A673 (cell line): ENCODE measurements around the gene CRNKL1. TPM values are rescaled to one million over a fixed set of nuclear protein-coding genes. Genes with fewer than 3 reads are reported as not detected.

Source experiments
- Bru-seq: library from RNA; stranded (reverse); fragments of 400-500 nt; gene quantifications from one replicate; lab custom pipeline; 2021; lab: Mats Ljungman, UMichigan
- BruChase-seq, 2 experiments: library from RNA; stranded (reverse); fragments of 400-500 nt; gene quantifications; one replicate each; lab custom pipeline; 2021; lab: Mats Ljungman, UMichigan
- BruUV-seq: library from RNA; stranded (reverse); fragments of 400-500 nt; replicated peaks from 2 replicates; lab custom pipeline; 2021; lab: Mats Ljungman, UMichigan
- CTCF ChIA-PET: fragments of 300-600 bp; sonication (Branson Sonifier 250); formaldehyde crosslinking; loops from one replicate; lab custom pipeline; 2022; ENCODE audit warnings: antibody characterized with exemption; lab: Charles Lee
- POLR2A ChIA-PET: fragments of 300-600 bp; sonication (Branson Sonifier 250); formaldehyde crosslinking; loops from one replicate; lab custom pipeline; 2022; ENCODE audit warnings: antibody characterized with exemption; ENCODE audit not compliant: low non-redundant PET; lab: Charles Lee
- DNase-seq: peaks from one replicate; pipeline ENCODE4 v3.0.0-alpha.2; 2015; ENCODE audit warnings: low spot score
- H3K27ac ChIP-seq: fragments of 200-600 bp; sonication (generic); 2 replicates; pipeline ENCODE4 v1.5.1; 2016; ENCODE audit warnings: mixed run types, low read depth, mild to moderate bottlenecking, mixed read lengths, antibody characterized with exemption, low read length; ENCODE audit not compliant: poor library complexity, severe bottlenecking
- H3K27me3 ChIP-seq: fragments of 200-600 bp; sonication (generic); replicated peaks from 2 replicates; pipeline ENCODE4 v1.6.1; 2017; ENCODE audit warnings: mixed run types, low read depth, mild to moderate bottlenecking, mixed read lengths, antibody characterized with exemption, low read length; ENCODE audit not compliant: insufficient read depth, poor library complexity
- H3K36me3 ChIP-seq: fragments of 200-600 bp; sonication (generic); 2 replicates; pipeline ENCODE4 v1.6.1; 2016; ENCODE audit warnings: mixed run types, mild to moderate bottlenecking, mixed read lengths, antibody characterized with exemption, low read length; ENCODE audit not compliant: insufficient read depth, poor library complexity, severe bottlenecking
- H3K4me1 ChIP-seq: fragments of 200-600 bp; sonication (generic); 2 replicates; pipeline ENCODE4 v1.6.1; 2017; ENCODE audit warnings: mixed run types, mild to moderate bottlenecking, mixed read lengths, antibody characterized with exemption, low read length; ENCODE audit not compliant: insufficient read depth, poor library complexity, severe bottlenecking
- H3K4me3 ChIP-seq: fragments of 200-600 bp; sonication (generic); 2 replicates; pipeline ENCODE4 v1.5.1; 2016; ENCODE audit warnings: low read depth, mixed run types, mild to moderate bottlenecking, mixed read lengths, low read length; ENCODE audit not compliant: poor library complexity, severe bottlenecking
- H3K9me3 ChIP-seq: fragments of 200-600 bp; sonication (generic); 2 replicates; pipeline ENCODE4 v1.6.1; 2016; ENCODE audit warnings: mixed run types, low read depth, mild to moderate bottlenecking, mixed read lengths, antibody characterized with exemption, low read length; ENCODE audit not compliant: poor library complexity, severe bottlenecking
- CTCF ChIP-seq: fragments of 300-800, 200-600 bp; sonication (generic); conservative IDR thresholded peaks from 2 replicates; pipeline ENCODE4 v1.5.1; 2017; ENCODE audit warnings: low read depth, mild to moderate bottlenecking, antibody characterized with exemption, low read length, moderate library complexity, mixed read lengths
- EZH2 ChIP-seq: fragments of 200-600 bp; sonication (generic); IDR thresholded peaks from 2 replicates; pipeline ENCODE4 v1.6.1; 2017; ENCODE audit warnings: borderline replicate concordance, low read depth, mild to moderate bottlenecking, mixed read lengths, antibody characterized with exemption, low read length; ENCODE audit not compliant: poor library complexity, severe bottlenecking
- intact Hi-C: fragments of 100-400 bp; cut with micrococcal nuclease; formaldehyde crosslinking; loops from one replicate; pipeline ENCODE4 v1.10.0; 2022; ENCODE audit not compliant: unreplicated experiment
- long read RNA-seq: library from polyadenylated mRNA; stranded (forward); transcript quantifications from one replicate; pipeline ENCODE4 v2.0.0, GENCODE V29; 2022
- total RNA-seq: library from RNA; stranded (reverse); gene quantifications from 2 replicates; pipeline ENCODE4 v1.2.3, GENCODE V29; 2021

Gene CRNKL1
- total RNA-seq = 25.1 and 26.8 TPM in 2 replicates
- Bru-seq, nascent RNA = percentile 76 among the genes with signal in this experiment
- BruChase-seq, experiment 1, labeled RNA remaining after a 2-hour chase = percentile 79 among the genes with signal in this experiment
- percentile 82 among the genes with signal in this experiment for BruChase-seq, experiment 2, labeled RNA remaining after a 6-hour chase
- long read RNA-seq, full-length matches to known transcripts = 61 of 71 reads
- long read RNA-seq, partial matches to known transcripts = 2 of 71 reads
- long read RNA-seq, other reads (novel, unspliced or antisense) = 8 of 71 reads

- ChIA-PET CTCF (interaction anchor here (0.6 kb wide), 1 partner anchor 361 kb away, joined by 3 read pairs; no protein-coding TSS in a partner anchor), POLR2A (interaction anchor here (0.6 to 0.7 kb wide), 2 partner anchors 12 to 1462 kb away, joined by 3 to 4 read pairs; no protein-coding TSS in a partner anchor)
- peak; percentile 97 for DNase-seq
- Histone ChIP-seq H3K27ac (peak within 1 kb of the TSS; percentile 85), H3K4me1 (no peaks in the 10 kb centered on the region), H3K36me3 (peaks cover 30% of the 10 kb centered on the region), H3K4me3 (peak within 1 kb of the TSS; percentile 99), H3K27me3 (no peaks in the 10 kb centered on the region), H3K9me3 (no peaks in the 10 kb centered on the region)
- intact Hi-C loops = no loop called here
- BruUV-seq = no TSS peak
- no peak for TF ChIP-seq EZH2
These were observed at the start of gene CRNKL1, which contains the start of gene CFAP61 for GRCh38 chr20:20052074-20052970. CRNKL1 (minus strand) TSS chr20:20052466; CDS start chr20:20052342, 124 bp downstream. CFAP61 (plus strand) TSS chr20:20052532; CDS start chr20:20056654, 4,122 bp downstream.

GRCh38 chr20:20100881-20101280 is 48.6 kb upstream of the CRNKL1 start:
- no TSS peak for BruUV-seq
- intact Hi-C loops = no loop called here
- H3K27me3 ChIP-seq = peaks cover 8% of the 10 kb centered on the region
- ChIA-PET POLR2A (no interaction called here), CTCF (no interaction called here)
- no peak for DNase-seq
- no peaks in the 10 kb centered on the region for H3K4me1 ChIP-seq
- H3K27ac ChIP-seq = no peak overlapping the region
- no peaks in the 10 kb centered on the region for H3K36me3 ChIP-seq
- TF ChIP-seq CTCF = no peak
- TF ChIP-seq EZH2 = no peak
- no peaks in the 10 kb centered on the region for H3K9me3 ChIP-seq
- H3K4me3 ChIP-seq = no peak overlapping the region

- intact Hi-C loops = loop anchor here (10.0 kb wide), 1 partner anchor 62 kb away; no protein-coding TSS in a partner anchor
- no TSS peak for BruUV-seq
- H3K27ac ChIP-seq = no peak overlapping the region
- no peak for DNase-seq
- TF ChIP-seq CTCF = no peak
- no peak for TF ChIP-seq EZH2
- peaks cover 8% of the 10 kb centered on the region for H3K27me3 ChIP-seq
- CTCF ChIA-PET = no interaction called here
- no peak overlapping the region for H3K4me3 ChIP-seq
- H3K9me3 ChIP-seq = no peaks in the 10 kb centered on the region
- H3K36me3 ChIP-seq = no peaks in the 10 kb centered on the region
- H3K4me1 ChIP-seq = no peaks in the 10 kb centered on the region
- POLR2A ChIA-PET = no interaction called here
These were observed 44.2 kb upstream of the CRNKL1 start for GRCh38 chr20:20096421-20096820.
